HG03196 (cell line): ENCODE results near the gene TMEM232.
"Not testable (repeated sequence)": the region's sequence is repeated elsewhere in the genome, so short reads cannot be mapped to it uniquely, and the experiment has no call there.

ENCODE experiments used
- ATAC-seq: cut with Tn5 transposase; IDR thresholded peaks from one replicate; pipeline ENCODE4 v1.9.1; 2021; ENCODE audit not compliant: unreplicated experiment

Gene TMEM232

GRCh38 chr5:110536120-110537115, 190.1 kb downstream of the TMEM232 start:
- ATAC-seq: no peak

GRCh38 chr5:110535146-110535545, 191.3 kb downstream of the TMEM232 start:
- not testable (repeated sequence) for ATAC-seq

DNA sequence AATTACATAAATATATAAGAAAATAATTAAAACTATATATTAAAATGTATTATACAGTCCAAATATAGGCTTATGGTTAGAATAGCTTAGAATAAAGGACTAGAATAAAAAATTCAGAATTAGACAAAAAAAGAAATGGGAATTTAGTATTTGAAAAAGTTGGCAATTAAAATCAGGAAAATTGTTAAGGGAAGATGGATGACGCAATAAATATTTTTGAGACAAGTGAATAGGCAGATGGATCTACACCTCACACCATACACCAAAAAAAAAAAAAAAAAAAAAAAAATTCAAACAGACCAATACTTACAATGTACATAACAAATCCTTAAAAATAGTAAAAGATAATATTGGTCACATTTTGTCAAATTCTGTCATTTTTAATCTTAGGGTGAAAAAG, 200.7 kb downstream of the TMEM232 start:
- no peak for ATAC-seq

DNA sequence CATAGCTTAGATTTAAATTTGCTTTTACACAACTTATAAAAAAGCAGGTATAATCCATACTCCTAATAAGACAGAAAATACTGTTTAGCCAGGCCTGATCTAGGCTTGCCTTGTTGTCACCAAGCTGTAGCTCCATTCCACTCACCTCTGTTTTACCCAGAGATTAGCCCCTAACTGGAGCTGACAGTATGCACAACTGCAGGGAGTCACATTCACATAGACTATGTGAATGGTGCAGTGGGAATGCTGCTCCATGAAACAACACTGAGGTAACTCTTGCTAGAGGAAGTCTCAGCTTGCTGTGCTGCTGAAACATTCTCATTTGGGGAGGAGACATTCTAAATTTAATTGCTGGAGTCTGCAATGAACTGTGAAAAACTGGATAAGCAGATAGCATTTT, 209.1 kb downstream of the TMEM232 start:
- ATAC-seq: no peak

DNA sequence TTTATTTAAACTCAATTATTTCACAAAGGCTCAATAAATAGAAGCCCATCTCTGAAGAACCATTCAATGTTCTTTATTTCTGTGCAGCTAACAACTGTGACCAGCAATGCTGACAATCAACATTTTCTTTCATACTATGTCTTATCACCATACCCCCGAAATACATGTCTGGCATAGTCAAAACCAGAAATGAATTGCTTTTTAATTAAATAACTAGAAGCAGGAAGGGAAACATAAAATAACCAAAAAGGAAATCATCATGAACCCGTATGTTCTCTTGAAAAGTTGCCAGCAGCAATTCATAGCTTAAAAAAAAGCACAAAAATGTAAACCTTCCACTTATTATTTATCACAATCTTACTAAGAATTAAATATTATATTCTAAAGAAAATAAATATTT, 212.4 kb downstream of the TMEM232 start:
- ATAC-seq: no peak

DNA sequence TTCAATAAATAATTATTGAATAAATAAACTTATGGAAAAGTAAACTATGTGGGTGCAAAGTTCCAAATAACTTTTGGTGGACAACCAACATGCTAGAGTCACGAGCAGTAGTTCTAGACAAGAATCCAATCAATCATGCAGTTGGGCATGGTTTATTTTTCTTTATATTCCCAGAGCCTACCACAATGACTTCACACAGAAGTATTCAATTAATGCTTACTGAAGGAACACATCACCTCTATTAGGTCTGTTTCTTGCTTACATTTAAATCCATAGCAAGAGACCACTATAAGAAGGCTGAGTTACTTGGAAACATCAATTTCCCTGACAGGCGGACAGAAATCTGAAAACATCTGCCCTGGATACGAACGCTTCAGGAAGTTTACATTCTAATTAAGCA, 214.2 kb downstream of the TMEM232 start:
- no peak for ATAC-seq

DNA sequence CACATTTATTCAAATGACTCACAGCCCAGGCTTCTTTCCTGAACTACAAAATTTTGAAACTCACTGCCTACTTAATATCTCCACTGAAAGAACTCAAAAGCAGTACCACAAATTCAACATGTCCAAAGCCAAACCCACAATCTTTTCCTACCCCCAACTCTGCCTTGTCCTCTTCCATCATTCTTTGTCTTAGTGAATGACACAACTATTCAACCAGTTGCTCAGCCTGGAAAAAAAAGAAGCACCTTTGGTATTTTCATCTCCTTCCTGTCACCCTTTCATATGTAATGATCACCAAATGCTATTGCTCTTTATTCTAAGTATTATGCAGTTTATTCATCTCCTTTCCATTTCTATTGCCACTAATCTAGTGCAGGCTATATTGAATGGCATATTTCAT, 216.3 kb downstream of the TMEM232 start:
- ATAC-seq: no peak

- ATAC-seq: no peak
These were observed 218.5 kb downstream of the TMEM232 start for GRCh38 chr5:110507972-110508371.

GRCh38 chr5:110506378-110506777, 220.1 kb downstream of the TMEM232 start:
- ATAC-seq: no peak

- no peak for ATAC-seq
These were observed 230.2 kb downstream of the TMEM232 start for GRCh38 chr5:110496276-110496675.

DNA sequence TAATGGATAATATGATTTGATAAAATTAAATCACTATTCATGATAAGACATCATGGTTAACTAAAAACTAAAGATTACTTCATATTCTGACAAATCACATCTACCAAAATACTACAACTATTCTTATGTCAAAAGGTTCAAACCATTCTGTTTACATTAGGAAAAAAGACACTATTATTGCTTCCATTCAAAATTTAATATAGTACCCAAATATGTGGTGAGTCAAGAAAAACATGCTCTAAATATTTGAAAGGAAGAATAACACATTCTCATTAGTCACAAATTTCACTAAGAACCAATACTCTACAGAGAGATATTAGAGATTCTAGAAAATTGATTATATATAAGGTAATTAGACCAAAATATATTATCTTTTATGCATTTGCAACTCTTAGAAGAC, 234.0 kb downstream of the TMEM232 start:
- no peak for ATAC-seq

- no peak for ATAC-seq
These were observed 247.6 kb downstream of the TMEM232 start for GRCh38 chr5:110478895-110479294.

DNA sequence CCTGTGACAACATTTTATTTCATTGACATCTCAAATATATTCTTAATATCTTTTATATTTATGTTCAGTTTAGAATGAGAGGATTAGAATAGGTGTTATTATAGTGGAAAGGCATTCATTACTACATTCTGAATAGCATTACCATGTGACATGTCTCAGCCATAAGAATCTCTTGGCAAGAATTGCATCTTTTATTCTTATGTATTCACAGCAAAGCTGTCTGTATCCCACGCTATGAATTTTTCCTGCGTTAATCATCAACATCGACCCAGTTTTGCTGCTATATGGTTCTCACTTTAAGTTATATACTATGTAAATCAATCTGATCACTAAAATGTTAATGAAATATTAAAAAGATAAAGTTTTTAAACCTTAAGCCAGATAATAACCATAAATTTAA, 248.6 kb downstream of the TMEM232 start:
- ATAC-seq: no peak

GRCh38 chr5:110476164-110476563, 250.3 kb downstream of the TMEM232 start:
- no peak for ATAC-seq

DNA sequence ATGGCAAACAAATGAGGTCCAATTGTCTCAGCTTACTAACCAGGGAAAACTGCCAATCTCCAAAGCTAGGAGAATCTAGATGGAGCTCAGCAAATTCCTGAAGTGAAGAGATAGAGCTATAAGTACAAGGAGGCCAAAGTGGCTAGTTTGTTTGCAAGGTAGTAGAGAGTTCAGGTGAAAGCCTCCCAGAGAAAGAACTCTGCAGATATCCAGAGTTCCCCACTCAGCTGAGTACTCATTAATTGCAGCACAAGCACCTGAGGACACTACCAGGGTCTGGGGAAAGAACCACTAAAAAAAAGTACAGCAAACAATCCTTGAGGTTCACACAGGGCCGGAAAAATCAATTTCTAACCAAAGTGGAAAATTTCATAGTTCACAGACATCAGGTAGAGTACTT, 250.9 kb downstream of the TMEM232 start:
- ATAC-seq: no peak

- no peak for ATAC-seq
These were observed 257.0 kb downstream of the TMEM232 start for GRCh38 chr5:110469486-110469885.

DNA sequence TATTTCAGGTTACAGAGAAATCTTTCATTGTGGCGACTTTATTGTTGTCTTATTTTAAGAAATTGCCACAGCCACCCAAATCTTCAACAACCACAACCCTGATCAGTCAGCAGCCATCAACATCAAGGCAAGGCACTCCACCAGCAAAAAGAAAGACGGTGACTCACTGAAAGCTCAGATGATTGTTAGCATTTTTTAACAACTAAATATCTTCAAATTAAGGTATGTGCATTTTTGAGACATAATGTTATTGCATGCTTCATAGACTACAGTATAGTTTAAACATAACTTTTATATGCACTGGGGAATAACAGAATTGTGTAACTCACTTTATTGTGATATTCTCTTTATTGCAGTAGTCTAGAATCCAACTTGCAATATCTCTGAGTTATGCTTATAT, 263.4 kb downstream of the TMEM232 start:
- no peak for ATAC-seq

DNA sequence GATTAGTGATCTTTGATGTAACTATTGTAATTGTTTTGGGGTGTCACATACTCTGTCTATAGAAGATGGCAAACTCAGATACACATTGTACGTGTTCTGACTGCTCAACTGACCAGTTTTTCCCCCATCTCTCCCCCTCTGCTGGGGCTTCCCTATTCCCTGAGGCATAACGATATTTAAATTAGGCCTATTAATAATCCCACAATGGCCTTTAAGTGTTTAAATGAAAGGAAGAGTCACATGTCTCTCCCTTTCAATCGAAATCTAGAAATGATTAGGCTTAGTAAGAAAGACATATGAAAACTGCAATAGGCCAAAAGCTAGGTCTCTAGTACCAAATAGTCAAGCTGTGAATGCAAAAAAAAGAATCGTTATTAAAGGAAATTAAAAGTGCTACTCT, 265.6 kb downstream of the TMEM232 start:
- ATAC-seq: no peak

GRCh38 chr5:110458313-110458712, 268.2 kb downstream of the TMEM232 start:
- ATAC-seq: no peak

DNA sequence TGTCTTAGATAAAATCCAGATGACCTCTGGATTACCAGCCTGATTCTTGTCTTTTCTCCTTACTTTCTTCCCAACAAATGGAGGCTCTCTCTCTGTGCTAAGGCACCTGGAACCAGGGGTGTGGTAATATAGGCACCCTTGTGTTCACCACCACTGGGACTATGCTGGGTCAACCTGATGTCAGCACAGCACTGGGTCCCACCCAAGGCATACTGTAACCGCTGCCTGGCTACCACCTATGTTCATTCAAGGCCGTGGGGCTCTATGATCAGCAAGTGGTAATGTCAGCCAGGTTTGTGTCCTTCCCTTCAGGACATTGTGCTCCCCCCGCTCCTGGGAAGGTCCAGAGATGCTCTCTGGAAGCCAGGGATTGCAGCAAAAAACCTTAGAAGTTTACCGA, 283.6 kb downstream of the TMEM232 start:
- no peak for ATAC-seq

GRCh38 chr5:110441035-110441434, 285.4 kb downstream of the TMEM232 start:
- ATAC-seq: no peak

DNA sequence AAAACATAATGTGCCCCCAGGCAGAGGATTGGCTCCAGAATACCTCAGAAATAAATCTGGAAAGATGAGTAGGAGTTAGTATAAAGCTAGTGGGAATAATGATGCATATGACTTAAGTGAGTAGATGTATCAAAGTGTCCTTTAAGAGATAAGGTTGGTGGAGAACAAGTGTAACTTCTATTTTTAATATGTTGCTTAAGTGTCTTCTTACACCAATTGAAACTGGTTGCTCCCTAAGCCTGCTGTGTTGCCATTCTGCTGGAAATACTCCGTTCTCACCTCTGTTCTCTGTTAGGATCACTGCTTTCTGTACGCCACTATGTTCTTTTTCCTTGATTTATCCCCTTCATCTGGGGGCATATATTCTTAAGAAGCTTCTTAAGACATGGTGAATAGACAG, 286.4 kb downstream of the TMEM232 start:
- no peak for ATAC-seq

DNA sequence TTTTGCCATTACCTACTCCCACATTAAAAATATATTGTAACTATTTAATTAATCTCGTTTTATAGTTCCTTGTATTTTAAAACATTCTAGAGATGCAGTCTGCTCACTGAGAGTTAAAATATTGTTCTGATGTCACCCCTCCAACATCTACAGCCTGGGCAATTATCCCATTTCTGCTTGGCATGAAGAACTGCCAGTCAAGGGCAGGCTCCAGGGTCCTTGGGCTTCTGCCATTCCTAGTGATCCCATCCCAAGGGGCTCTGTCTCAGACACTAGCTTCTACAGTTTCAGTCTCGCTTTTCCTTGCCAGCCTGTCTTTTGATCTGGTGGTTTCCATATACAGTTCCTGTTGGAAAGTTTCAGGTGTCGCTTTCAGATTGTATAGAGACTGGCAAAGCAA, 287.2 kb downstream of the TMEM232 start:
- ATAC-seq: no peak
